ENCODE results near the gene NRN1L.

DNA sequence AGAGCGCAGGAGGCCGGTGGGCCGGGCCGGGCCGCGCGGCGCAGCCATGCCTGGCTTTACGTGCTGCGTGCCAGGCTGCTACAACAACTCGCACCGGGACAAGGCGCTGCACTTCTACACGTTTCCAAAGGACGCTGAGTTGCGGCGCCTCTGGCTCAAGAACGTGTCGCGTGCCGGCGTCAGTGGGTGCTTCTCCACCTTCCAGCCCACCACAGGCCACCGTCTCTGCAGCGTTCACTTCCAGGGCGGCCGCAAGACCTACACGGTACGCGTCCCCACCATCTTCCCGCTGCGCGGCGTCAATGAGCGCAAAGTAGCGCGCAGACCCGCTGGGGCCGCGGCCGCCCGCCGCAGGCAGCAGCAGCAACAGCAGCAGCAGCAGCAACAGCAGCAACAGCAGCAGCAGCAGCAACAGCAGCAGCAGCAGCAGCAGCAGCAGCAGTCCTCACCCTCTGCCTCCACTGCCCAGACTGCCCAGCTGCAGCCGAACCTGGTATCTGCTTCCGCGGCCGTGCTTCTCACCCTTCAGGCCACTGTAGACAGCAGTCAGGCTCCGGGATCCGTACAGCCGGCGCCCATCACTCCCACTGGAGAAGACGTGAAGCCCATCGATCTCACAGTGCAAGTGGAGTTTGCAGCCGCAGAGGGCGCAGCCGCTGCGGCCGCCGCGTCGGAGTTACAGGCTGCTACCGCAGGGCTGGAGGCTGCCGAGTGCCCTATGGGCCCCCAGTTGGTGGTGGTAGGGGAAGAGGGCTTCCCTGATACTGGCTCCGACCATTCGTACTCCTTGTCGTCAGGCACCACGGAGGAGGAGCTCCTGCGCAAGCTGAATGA is 42.0 kb upstream of the NRN1L start:
- TF ChIP-seq CTCF (IDR thresholded peaks at IDR 0.05): peak in 1 of 3 experiments; percentile 36
- TF ChIP-seq POLR2A (IDR thresholded peaks at IDR 0.05; ENCODE audit: low read depth): no peak

Data from esophagus muscularis mucosa (tissue), 3 donors.